ENCODE data around the gene GPR137B. TPM values are rescaled to one million over a fixed set of nuclear protein-coding genes. Genes with fewer than 3 reads are reported as not detected.

The GPR137B gene
- total and polyA plus RNA-seq, 2 of the 8 experiments (the other 6 are each of a cell fraction or from before 2014, with no cell fraction given): 6.9 to 7.7 TPM

DNA sequence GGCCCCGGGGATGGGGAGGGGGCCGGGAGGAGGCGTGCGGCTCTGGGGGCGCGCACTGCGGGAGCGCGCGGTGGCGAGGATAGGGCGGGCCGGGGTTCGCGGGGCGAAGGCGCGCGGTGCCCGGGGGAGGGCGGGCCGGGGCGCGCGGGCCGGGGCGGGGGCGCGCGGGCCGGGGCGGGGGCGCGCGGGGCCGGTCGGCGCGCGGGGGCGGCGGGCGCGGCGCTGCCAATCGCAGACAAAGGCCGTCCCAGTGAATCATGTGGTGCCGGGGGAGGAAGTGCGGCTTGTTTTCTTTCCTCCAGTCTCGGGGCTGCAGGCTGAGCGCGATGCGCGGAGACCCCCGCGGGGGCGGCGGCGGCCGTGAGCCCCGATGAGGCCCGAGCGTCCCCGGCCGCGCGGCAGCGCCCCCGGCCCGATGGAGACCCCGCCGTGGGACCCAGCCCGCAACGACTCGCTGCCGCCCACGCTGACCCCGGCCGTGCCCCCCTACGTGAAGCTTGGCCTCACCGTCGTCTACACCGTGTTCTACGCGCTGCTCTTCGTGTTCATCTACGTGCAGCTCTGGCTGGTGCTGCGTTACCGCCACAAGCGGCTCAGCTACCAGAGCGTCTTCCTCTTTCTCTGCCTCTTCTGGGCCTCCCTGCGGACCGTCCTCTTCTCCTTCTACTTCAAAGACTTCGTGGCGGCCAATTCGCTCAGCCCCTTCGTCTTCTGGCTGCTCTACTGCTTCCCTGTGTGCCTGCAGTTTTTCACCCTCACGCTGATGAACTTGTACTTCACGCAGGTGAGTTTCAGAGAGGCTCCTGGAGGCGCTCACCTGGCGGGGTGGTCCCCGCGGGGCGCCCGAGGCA, at the start of gene GPR137B (continued):
- TF ChIP-seq POLR2A (IDR thresholded peaks at IDR 0.05; ENCODE audit: control extremely low read depth in 1 of 2, low read depth in 2 of 2, low read length in 2 of 2) (peak in 1 of 2 experiments; percentile 35; a peak in 1 of 3 replicates), CTBP2 (IDR thresholded peaks at IDR 0.05; ENCODE audit: borderline replicate concordance, insufficient read depth, insufficient read length, low read length) (no peak), SP4 (IDR thresholded peaks at IDR 0.05; ENCODE audit: low read length) (no peak), MAFK (IDR thresholded peaks at IDR 0.05; ENCODE audit: low read depth, low read length) (no peak), GABPA (IDR thresholded peaks at IDR 0.05; ENCODE audit: borderline replicate concordance, insufficient read depth, low read length) (0 out of 2 replicates have a peak, but pooled peaks have one; percentile 11), SUZ12 (IDR thresholded peaks at IDR 0.05; ENCODE audit: low read length) (no peak; the same call in 1 of the 2 replicates), RNF2 (IDR thresholded peaks at IDR 0.05; ENCODE audit: borderline replicate concordance, low read depth, low read length, missing control alignments, poor library complexity, severe bottlenecking) (peak; percentile 37), SRF (IDR thresholded peaks at IDR 0.05; ENCODE audit: low read depth, low read length) (no peak), CHD1 (IDR thresholded peaks at IDR 0.05; ENCODE audit: low read depth, low read length) (no peak)
- TF ChIP-seq, protein P1, sequence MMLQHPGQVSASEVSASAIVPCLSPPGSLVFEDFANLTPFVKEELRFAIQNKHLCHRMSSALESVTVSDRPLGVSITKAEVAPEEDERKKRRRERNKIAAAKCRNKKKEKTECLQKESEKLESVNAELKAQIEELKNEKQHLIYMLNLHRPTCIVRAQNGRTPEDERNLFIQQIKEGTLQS (IDR thresholded peaks at IDR 0.05; ENCODE audit: insufficient read depth, low read depth, low read length): no peak
